ENCODE data around the gene HOXD10.

- TF ChIP-seq CTCF (conservative IDR thresholded peaks at IDR 0.05 in 1 of 2, IDR thresholded peaks at IDR 0.05 in 1 of 2; ENCODE audit: extremely low read depth in 1 of 2, insufficient read depth in 1 of 2, low read depth in 1 of 2, low read length in 2 of 2) (no peak), EZH2 (IDR thresholded peaks at IDR 0.05; ENCODE audit: borderline replicate concordance, low read length) (no peak)
These were observed 33.5 kb downstream of the HOXD10 start for GRCh38 chr2:176149939-176150583.

Measured in mammary epithelial cell (primary cell).